Measurements from ENCODE around the gene SLC43A1.
A peak's percentile ranks its signal among the peaks of the same experiment; 100 is the strongest.

The SLC43A1 gene

DNA sequence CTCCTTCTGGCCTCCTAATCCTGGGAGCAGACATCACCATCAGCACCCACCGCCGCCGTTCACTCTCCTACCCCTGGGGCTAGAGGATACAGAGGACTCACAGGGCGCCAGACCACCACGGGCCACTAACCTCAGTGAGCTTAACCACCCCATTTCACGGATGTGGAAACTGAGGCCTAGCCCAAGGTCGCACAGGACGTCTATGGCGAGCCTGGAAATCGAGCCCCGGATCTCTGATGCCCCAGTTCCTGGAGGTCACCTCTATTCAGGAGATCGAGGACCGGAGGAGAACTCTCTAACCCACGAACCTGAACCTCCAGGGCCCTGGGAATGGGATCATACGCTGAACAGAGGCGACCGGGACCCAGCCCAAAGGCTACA lies 14.7 kb upstream of the SLC43A1 start:
- no peak for DNase-seq (ENCODE audit: extremely low read depth in 1 of 2, low read depth in 1 of 2)

DNA sequence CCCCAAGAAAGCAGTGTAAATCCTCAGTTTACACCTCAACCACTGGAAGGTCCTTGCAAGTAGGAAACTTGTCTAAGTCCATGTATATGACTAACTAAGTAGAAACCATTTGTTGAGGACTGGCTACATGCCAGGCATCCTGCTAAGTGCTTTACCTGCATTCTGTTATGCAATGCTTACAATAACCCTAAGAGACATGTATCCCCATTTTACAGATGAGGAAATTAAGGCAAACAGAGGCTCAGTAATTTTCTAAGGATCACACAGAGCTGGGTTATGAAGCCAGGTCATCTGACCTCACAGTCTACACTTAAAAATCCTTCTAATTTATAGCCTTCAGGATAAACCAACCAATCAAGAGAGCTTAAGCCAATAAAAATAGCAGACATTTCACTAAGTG lies 13.5 kb upstream of the SLC43A1 start:
- DNase-seq (ENCODE audit: extremely low read depth in 1 of 2, low read depth in 1 of 2) = no peak

DNA sequence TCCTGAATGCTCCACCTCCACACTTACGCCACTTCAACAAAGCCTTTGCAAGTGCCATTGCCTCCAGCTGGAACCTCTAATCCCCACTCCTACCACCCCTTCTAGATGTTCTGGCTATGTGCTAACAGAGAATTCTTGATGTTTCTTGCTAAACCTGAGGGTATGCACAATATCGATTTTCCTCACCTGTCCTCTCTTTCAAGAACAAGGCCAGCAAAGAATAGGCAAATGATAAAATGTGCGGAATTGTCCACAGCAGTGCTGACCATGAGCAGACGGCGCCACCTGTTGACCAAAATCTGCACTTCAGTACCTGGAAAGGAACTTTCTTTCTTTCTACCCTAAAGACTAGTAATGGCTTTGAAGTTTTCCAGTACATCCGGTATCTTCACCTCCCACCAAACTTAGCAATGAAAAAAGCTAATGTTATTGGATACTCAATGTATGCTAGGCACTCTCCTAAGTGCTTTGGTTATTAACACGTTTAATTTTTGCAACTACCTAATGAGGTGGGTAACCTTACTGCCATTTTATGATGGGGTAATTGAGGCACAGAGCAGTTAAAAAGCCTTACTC lies 11.6 kb upstream of the SLC43A1 start:
- DNase-seq (ENCODE audit: extremely low read depth in 1 of 2, low read depth in 1 of 2) = peak; percentile 45 to 56

DNA sequence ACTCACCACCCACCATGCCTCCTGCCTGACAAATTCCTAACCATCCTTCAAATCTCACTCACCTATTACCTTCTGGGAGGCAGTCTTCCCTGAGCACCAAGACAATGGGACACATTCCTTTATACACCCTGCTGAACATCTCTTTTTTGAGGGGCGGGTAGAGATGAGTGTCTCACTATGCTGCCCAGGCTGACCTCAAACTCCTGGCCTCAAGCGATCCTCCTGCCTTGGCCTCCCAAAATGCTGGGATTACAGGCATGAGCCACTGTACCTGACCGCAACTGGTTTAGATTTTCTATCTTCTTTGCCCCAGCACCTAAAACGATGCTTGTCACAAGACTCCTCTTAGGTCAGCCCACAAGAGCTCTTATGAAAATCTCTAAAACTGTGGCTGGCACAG lies 7.9 kb upstream of the SLC43A1 start:
- DNase-seq (ENCODE audit: extremely low read depth in 1 of 2, low read depth in 1 of 2) = no peak

DNA sequence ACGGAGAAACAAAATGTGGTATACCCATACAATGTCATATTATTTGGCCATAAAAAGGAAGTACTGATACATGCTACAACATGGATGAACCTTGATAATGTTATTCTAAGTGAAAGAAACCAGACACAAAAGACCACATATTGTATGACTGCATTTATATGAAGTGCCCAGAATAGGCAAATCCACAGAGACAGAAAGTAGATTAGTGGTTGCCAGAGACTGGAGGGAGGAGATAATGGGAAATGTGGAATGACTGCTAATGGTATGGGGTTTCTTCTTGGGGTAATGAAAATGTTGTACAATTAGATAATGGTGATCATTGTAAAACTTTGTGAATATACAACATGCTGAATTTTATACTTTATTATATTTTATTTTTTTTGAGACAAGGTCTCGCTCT lies 5.6 kb upstream of the SLC43A1 start:
- no peak for DNase-seq (ENCODE audit: extremely low read depth in 1 of 2, low read depth in 1 of 2)

DNA sequence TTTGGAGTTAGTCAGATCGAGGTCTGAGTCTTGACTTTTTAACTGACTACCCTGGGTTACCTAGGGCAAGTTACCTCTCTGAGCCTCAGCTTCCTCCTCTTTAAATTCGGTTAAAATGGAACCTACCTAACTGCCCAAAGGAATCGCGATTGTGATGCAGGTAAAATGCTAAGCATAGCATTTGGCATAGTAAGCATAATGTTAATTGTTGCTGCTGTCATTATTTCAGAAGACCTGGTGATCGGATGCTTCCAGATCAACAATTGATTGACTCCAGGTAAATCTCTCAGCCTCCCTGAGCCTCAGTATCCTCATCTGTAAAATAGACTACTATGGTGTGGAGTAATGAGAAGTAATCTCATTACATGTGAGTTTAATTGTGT lies 550 bp upstream of the SLC43A1 start:
- DNase-seq (ENCODE audit: extremely low read depth in 1 of 2, low read depth in 1 of 2) = no peak

DNA sequence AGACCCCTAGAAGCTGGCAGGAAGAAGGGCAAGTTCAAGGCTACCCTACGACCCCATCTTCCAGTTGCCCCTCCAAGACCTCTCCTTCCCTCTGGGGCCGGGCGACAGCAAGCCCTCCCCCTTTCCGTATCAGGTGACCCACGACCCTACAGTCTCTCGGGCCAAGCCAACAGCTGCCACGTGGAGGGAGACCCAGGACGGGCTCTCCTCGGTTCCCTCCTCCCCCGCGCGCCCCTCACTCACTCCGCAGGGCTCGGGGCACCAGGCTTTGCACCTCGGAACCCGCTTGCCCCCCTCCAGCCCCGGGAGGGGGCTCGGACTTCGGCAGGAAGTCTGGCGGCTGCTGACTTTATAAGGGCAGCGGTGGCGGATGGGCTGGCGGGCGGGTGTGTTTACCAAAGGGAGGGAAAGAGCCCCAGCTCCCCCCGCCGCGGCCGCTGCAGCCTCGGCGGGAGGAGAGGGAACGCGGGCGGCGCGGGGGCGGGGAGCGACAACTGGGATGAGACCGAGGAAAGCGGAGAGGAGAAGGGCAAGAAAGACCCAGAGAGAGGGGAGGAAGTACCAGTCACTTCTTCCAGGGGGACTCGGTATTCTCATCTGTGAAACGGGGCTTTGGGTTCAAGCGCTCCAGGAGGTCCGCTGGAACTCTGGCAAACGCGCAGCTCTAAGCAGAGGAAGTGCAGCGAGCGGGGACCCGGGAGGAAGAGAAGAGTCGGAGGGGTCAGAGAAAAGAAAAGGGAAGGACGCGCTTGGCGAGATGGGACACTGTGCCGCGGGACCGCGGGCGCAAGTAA lies 767 bp downstream of the SLC43A1 start:
- no peak for DNase-seq (ENCODE audit: extremely low read depth in 1 of 2, low read depth in 1 of 2)

DNA sequence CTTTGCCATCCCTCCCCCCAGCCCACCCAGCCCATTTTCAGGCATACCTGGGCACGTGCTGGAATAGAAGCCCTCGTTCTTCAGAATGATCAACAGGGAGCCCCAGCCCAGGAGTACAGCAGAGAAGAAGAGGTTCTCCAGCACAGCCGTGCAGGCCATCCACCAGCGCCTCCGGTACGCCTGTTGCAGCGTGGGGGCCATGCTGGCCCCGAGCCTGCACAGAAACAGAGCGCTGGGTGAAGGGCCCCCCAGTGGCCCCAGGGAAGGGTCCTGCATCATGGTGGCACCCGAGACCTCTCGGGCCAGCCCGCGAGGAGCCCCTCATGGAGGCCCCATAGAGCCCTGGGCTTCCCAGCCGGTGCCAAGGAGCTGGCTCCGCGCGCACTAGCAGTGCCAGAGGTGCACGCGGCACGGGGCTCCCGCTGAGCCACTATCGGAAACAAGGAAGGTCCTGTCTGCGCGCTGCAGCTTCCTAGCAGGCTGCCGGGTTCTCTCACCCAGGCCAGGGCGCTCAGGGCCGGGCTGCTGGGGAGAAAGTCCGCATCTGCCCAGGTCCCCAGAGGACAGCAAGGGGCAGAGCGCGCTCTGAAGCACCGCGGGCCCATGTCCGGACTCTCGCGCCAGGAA lies 1.5 kb downstream of the SLC43A1 start:
- DNase-seq (ENCODE audit: extremely low read depth in 1 of 2, low read depth in 1 of 2) = no peak

DNA sequence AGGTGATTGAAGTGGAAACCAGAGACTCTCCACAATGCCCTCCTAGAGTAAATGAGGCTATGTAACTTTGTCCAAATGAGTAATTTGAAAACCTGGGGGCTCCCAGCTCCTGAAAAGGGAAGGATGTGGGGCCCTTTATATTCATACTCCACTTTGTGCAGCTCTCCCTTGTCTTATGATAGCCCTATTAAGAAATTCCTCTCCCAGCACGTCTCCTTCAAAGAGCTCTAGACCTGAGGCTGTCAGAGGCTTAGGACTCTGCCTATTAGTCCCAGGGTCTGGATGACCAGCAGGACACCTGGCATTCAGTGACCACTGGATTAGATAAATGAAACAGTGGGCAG lies 2.1 kb downstream of the SLC43A1 start:
- no peak for DNase-seq (ENCODE audit: extremely low read depth in 1 of 2, low read depth in 1 of 2)

DNA sequence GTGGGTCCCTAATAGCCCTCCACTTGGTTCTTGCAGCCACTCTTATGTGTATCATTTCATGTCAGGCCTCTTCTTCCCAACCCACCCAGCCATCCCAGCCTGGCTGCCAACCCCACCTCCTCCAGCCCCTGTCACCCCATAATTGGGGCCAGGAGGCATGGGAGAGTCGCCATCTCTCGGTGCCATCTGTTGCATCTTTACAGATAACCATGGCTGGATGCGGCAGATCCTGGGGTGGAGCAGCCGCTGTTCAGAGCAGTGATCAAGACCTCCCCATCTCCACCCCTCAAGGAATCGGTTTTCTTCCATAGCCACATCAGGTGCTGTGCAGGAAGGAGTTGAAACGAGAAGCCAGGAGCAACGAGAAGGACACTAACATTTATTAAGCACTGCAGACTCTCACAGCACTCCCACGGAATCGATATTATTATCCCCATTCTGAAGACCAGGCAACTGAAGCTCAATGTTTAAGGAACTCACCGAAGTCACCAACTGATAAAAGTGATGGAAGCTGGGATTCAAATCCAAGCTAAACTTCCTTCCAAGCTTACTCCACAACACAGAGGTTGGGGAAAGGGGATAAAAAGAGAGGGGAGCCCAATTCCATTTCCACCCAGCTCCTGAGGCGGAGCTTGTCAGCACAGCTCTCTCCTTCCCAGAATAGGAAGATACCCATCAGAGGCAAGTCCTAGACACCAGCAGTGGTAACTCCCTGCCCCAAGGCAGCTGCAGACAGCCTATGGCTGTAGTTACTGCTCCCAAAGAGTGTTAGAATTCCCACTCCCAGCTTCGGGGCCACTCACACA lies 2.7 kb downstream of the SLC43A1 start:
- no peak for DNase-seq (ENCODE audit: extremely low read depth in 1 of 2, low read depth in 1 of 2)

DNA sequence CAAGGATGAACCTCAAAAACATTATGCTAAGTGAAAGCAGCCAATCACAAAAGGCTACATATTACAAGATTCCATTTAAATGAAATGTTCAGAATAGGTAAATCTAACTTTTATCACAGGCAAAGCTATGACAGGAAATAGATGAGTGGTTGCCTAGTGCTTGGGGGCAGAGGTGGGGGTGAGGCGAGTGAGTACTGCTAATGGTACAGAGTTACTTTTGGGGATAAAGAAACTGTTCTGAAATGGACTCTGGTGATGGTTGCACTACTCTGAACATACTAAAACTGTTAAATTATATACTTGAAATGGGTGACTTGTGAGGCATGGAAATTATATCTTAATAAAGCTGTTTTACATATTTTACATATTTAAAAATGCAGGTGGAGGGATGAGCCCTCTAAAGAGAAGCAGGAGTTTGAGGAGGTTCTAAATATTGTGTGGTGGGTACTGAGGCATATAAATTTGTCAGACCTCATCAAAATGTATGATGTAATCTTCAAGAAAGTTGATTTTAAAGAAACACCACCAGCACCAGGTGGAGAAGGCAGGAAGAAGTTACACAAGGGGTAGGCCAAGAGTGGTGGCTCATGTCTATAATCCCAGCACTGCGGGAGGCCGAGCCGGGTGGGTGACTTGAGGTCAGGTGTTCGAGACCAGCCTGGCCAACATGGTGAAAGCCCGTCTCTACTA lies 3.6 kb downstream of the SLC43A1 start:
- no peak for DNase-seq (ENCODE audit: extremely low read depth in 1 of 2, low read depth in 1 of 2)

DNA sequence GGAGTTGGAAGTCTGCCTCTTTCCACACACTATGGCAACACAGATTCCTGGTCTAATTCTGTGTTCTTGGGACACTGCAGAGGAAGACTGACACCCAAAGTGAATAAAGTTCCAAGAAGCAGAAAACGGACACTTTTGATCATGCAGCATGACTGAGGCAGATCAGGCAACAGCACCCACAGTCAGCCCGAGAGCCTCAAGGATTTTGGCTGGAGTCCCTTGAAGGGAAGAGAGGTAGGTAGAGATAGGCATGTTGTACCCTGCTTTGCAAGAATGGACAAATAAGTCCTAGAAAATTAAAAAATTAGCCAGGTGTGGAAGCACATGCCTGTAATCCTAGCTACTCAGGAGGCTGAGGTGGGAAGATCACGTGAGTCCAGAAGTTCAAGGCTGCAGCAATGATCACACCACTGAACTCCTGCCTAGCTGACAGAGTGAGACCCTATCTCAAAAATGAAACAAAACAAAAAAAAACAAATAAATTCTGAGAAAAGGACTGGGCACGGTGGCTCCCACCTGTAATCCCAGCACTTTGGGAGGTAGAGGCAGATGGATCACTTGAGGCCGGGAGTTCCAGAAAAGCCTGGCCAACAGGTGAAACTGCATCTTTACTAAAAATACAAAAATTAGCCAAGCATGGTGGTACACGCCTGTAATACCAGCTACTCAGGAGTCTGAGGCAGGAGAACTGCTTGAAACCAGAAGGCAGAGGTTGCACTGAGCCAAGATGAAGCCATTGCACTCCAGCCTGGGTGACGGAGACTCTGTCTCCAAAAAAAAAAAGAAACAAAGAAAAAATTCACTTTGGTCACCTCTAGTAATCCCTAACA lies 6.9 kb downstream of the SLC43A1 start:
- DNase-seq (ENCODE audit: extremely low read depth in 1 of 2, low read depth in 1 of 2) = no peak

DNA sequence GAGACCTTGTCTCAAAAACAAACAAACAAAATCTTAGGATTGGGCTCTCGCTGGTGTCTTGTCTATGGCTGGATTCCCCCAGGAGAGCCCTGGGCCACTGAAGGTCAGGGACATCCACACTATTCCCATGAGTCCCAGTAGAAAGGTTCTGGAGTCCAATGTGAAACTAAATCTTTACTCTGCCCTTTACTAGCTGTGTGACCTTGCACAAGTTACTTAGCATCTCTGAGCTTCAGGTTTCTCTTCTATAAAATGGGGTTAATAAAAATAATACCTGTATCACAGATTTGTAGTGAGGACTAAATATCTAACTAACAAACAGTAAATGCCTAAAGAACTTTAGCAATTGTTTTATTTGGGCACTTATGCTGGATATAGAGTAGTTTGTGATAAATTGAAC lies 9.0 kb downstream of the SLC43A1 start:
- no peak for DNase-seq (ENCODE audit: extremely low read depth in 1 of 2, low read depth in 1 of 2)

DNA sequence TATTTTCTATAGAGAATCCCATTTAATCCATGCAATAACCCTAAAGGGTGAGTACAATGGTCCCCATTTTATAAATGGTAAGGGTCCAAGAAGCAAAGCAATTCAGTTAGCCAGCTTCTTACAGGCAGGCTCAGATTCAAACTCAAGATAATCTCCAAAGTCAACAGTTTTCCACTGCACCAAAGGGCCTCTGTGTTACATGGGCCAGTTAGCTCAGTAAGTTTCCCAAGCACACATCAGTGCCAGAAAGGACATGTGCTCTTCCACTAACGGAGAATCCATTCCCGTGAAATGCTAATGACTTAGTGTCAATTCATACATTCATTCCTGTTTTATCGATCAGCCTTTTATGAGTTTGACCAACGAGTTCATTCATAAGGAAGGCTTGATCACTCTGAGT lies 11.0 kb downstream of the SLC43A1 start:
- no peak for DNase-seq (ENCODE audit: extremely low read depth in 1 of 2, low read depth in 1 of 2)

DNA sequence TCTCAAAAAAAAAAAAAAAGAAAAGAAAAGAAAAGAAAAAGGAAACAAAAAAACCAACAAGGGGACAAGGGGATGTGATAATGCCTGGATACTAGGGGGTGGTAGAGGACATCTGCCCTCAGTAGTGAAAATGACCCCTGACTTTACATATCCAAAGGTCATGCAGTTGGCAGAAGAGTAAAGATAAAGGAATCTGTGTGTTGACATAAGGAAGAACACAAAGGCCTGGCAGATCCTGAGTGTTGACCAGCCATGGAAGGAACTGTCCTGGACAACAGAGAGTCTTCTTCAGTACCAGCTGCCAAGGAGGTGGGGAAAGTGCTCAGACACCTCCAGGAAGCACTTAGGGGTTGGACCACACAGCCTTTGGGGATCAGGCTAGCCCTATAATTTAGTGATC lies 12.6 kb downstream of the SLC43A1 start:
- no peak for DNase-seq (ENCODE audit: extremely low read depth in 1 of 2, low read depth in 1 of 2)

DNA sequence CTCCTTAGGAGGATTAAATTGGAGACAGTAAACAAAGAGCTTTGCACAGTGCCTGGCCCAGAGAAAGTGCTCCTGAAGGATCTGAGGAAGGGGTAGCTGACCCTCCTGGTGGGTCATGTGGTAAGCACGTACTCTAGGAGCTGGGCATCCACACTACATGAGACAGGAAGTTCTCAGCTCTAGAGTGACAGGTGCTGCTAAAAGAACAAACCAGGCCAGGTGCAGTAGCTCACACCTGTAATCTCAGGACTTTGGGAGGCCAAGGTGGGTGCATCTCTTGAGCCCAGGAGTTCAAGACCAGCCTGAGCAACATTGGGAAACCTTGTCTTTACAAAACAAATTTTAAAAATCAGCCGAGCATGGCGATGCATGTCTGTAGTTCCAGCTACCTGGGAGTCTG lies 13.1 kb downstream of the SLC43A1 start:
- DNase-seq (ENCODE audit: extremely low read depth in 1 of 2, low read depth in 1 of 2) = no peak

DNA sequence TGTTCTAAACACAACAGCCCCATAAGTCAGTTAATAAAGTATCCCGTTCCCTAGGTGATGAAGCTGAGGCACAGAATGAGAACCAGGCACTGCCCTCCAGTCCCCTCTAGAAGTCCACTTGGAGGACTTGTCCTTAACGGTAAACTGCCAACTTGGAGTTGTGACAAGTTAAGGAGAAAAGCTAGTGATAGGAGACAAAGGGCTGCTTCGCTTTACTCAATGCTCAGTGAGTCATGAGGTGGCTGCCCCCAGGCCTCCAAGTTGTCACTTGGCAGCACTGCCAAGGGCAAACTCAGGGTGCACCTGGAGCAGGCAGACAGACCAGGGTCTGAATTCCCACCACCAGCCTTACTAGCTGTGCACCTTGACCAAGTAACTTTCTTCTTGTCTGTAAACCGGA lies 13.5 kb downstream of the SLC43A1 start:
- DNase-seq (ENCODE audit: extremely low read depth in 1 of 2, low read depth in 1 of 2) = no peak

DNA sequence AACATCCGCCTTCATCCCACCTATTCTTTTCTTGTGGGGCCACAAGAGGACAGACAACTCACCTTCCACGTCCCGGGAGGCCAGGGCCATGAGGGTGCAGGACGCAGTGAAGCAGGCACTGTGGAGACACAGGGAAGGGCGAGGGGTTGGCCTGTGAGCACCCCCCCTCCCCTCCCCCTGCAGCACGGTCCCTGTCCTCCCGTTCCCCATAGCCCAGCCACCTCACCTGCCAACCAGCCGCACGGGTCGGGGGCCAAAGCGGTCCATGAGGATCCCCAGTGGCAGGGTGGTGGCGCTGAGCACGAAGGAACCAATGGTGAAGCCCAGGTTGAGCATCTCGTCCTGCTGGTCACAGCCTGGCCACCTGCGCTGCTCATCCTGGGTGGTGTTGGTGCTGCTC lies 14.6 kb downstream of the SLC43A1 start:
- DNase-seq (ENCODE audit: extremely low read depth in 1 of 2, low read depth in 1 of 2) = no peak

DNA sequence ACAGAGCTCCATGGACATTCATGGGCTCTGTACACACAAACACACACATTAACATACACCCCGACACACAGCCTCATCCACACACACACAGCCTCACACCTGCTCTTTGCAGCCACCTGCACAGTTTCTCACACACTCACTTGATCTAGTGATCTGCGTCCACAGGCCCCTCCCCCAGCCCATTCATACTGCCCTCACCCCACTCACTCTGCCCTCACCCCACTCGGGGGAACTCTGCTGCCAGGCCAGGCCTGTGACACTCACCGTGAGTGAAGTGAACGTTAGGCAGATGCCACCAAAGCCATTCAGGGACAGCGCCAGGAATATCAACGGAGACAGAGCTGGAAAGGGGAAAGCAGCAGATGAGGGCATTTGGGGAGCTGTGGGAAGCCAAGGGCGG lies 15.0 kb downstream of the SLC43A1 start:
- DNase-seq (ENCODE audit: extremely low read depth in 1 of 2, low read depth in 1 of 2) = no peak

DNA sequence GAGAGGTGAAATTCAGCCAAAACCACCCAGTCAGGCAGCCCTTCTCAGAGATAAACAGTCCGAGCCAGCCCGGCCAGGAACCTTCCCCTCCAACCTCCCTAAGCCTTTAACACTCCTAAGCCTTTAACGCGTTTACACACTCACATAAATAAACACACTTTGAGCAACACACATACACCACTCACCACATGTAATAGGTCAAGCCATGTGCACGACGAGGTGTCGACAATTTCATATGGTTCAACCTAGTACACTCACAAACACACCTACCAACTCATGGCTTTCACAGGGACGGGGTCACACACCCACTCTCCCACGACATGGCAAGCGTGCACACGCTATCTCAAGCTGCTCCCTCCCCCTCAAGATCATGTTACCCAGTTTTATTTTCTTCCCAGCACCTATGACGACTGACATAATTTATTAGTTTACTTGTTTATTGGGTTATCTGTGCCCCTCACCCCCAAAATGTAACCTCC lies 15.5 kb downstream of the SLC43A1 start:
- no peak for DNase-seq (ENCODE audit: extremely low read depth in 1 of 2, low read depth in 1 of 2)

All from activated CD8-positive, alpha-beta memory T cell treated with anti-CD3 and anti-CD28 coated beads for 1 hour (primary cell).